Lower leg skin (tissue), 4 donors: ENCODE measurements around the gene HECTD4. TPM values are rescaled to one million over a fixed set of nuclear protein-coding genes. Genes with fewer than 3 reads are reported as not detected.

Source experiments
- DNase-seq, 2 donors: peaks; one replicate each; pipeline ENCODE4 v3.0.0-alpha.2; 2019; ENCODE audit warnings: low spot score in 2 of 2
- H3K4me3 ChIP-seq: fragments of 200-600 bp; sonication (generic); 2 replicates; pipeline ENCODE4 v1.5.1; 2017; ENCODE audit warnings: mild to moderate bottlenecking, low read depth; ENCODE audit not compliant: poor library complexity, severe bottlenecking
- CTCF ChIP-seq, 3 donors: fragments of 450-650 bp; IDR thresholded peaks; one replicate each; pipeline ENCODE4 v1.5.1; 2016; ENCODE audit warnings: antibody characterized with exemption in 3 of 3, mild to moderate bottlenecking in 3 of 3, moderate library complexity in 2 of 3
- POLR2A ChIP-seq, 2 donors: fragments of 450-650 bp; IDR thresholded peaks; one replicate each; pipeline ENCODE4 v1.6.1; 2016 to 2017; ENCODE audit warnings: antibody characterized with exemption in 2 of 2, mild to moderate bottlenecking in 1 of 2, moderate library complexity in 1 of 2
- WGBS, 2 donors: methylation state at CpG; one replicate each; pipeline ENCODE4 v1.1.5; 2018; 5-methylcytosine and 5-hydroxymethylcytosine counted together
- intact Hi-C: fragments of 100-400 bp; cut with DNase I; formaldehyde crosslinking; loops from one replicate; pipeline ENCODE4 v1.15.0; 2023; ENCODE audit warnings: low total_unique reads
- total RNA-seq, 4 donors: library from RNA; depleted of rRNA; stranded (reverse); fragments of >200 nt; gene quantifications; one replicate each; pipeline ENCODE4 v1.1.0, GENCODE V29; 2016

HECTD4 gene
- total RNA-seq, 4 donors from 2014 or later = 33.2 to 70.6 (median 35.5) TPM

- 94 to 96% methylated on average over 4 of the region's 4 CpGs for WGBS, 2 donors
- TF ChIP-seq POLR2A (IDR thresholded peaks at IDR 0.05) (no peak), CTCF (IDR thresholded peaks at IDR 0.05) (no peak)
- H3K4me3 ChIP-seq = no peak overlapping the region
- intact Hi-C loops = no loop called here
- DNase-seq = no peak
Observed at GRCh38 chr12:112180422-112180821, 201.8 kb downstream of the HECTD4 start.

GRCh38 chr12:112179916-112180315, 202.3 kb downstream of the HECTD4 start:
- intact Hi-C loops = no loop called here
- TF ChIP-seq CTCF (IDR thresholded peaks at IDR 0.05) = no peak
- TF ChIP-seq POLR2A (IDR thresholded peaks at IDR 0.05) = no peak
- 94 to 100% methylated on average over 2 of the region's 2 CpGs for WGBS, 2 donors
- DNase-seq = no peak
- H3K4me3 ChIP-seq = no peak overlapping the region

GRCh38 chr12:112179341-112179740, 202.9 kb downstream of the HECTD4 start:
- no peak overlapping the region for H3K4me3 ChIP-seq
- no peak for DNase-seq
- TF ChIP-seq POLR2A (IDR thresholded peaks at IDR 0.05) (no peak), CTCF (IDR thresholded peaks at IDR 0.05) (no peak)
- intact Hi-C loops = no loop called here
- 95 to 96% methylated on average over 8 to 11 of the region's 11 CpGs for WGBS, 2 donors

- DNase-seq = no peak
- 96% methylated on average over 14 to 15 of the region's 15 CpGs for WGBS, 2 donors
- intact Hi-C loops = no loop called here
- H3K4me3 ChIP-seq = no peak overlapping the region
- TF ChIP-seq CTCF (IDR thresholded peaks at IDR 0.05) (no peak), POLR2A (IDR thresholded peaks at IDR 0.05) (no peak)
Observed at GRCh38 chr12:112178796-112179195, 203.4 kb downstream of the HECTD4 start.

- intact Hi-C loops = no loop called here
- no peak for DNase-seq
- WGBS, 2 donors = 84 to 85% methylated on average over 11 of the region's 11 CpGs
- TF ChIP-seq POLR2A (IDR thresholded peaks at IDR 0.05) = no peak
- no peak for TF ChIP-seq CTCF (IDR thresholded peaks at IDR 0.05)
- no peak overlapping the region for H3K4me3 ChIP-seq
Observed at GRCh38 chr12:112176321-112177010, 205.8 kb downstream of the HECTD4 start.
